Mucosa of descending colon (tissue), 3 donors: Measurements from ENCODE around the gene BDKRB2. TPM values are rescaled to one million over a fixed set of nuclear protein-coding genes. Genes with fewer than 3 reads are reported as not detected.
A peak's percentile ranks its signal among the peaks of the same experiment; 100 is the strongest.

Experiments
- ATAC-seq: fragments of 200-7000 bp; cut with Tn5 transposase; one replicate; pipeline ENCODE4 v1.9.1; 2020; ENCODE audit warnings: mild to moderate bottlenecking, moderate library complexity
- DNase-seq, 3 donors: peaks; one replicate each; pipeline ENCODE4 v3.0.0-alpha.2; 2020
- H3K36me3 ChIP-seq: fragments of 200-600 bp; one replicate; pipeline ENCODE4 v1.8.0; 2021; ENCODE audit warnings: low read depth, mild to moderate bottlenecking
- H3K4me1 ChIP-seq: fragments of 200-600 bp; one replicate; pipeline ENCODE4 v1.8.0; 2021; ENCODE audit warnings: low read depth, mild to moderate bottlenecking
- H3K4me3 ChIP-seq: fragments of 200-600 bp; one replicate; pipeline ENCODE4 v1.8.0; 2021; ENCODE audit warnings: mild to moderate bottlenecking
- H3K9me3 ChIP-seq: fragments of 200-600 bp; one replicate; pipeline ENCODE4 v1.8.0; 2021; ENCODE audit warnings: mild to moderate bottlenecking
- intact Hi-C, 2 donors: fragments of 100-400 bp; cut with DNase I in 1 of 2; cut with micrococcal nuclease in 1 of 2; formaldehyde crosslinking; loops; one replicate each; pipeline versions ENCODE4 v1.11.0 to v1.11.1; 2022; cut with DNase I, micrococcal nuclease
- total RNA-seq, 3 donors: library from RNA; stranded (reverse); fragmentation: NEBNext Ultra II Directional in 2 of 3; extraction: Animal tissue kit (Norgen Biotek cat#: 25700) in 2 of 3; gene quantifications; one replicate each; pipeline versions ENCODE4 v1.2.1 to v1.2.4, GENCODE V29; 2021 to 2023
- TF ChIP-seq, protein P1 (sequence below): fragments of 200-600 bp; IDR thresholded peaks from one replicate; pipeline ENCODE4 v1.8.0; 2022; ENCODE audit warnings: antibody characterized with exemption, mild to moderate bottlenecking
- donor health status: DM: no; HTN: no; CAD: no; lungs with moderate emphysema.
- donor health status: DM: no; HTN: no; CAD: no.
- donor health status: DM: no; HTN: yes; CAD: no.

Gene BDKRB2
- total RNA-seq, 3 donors from 2014 or later: 18.7 to 38.6 (median 25.4) TPM

DNA sequence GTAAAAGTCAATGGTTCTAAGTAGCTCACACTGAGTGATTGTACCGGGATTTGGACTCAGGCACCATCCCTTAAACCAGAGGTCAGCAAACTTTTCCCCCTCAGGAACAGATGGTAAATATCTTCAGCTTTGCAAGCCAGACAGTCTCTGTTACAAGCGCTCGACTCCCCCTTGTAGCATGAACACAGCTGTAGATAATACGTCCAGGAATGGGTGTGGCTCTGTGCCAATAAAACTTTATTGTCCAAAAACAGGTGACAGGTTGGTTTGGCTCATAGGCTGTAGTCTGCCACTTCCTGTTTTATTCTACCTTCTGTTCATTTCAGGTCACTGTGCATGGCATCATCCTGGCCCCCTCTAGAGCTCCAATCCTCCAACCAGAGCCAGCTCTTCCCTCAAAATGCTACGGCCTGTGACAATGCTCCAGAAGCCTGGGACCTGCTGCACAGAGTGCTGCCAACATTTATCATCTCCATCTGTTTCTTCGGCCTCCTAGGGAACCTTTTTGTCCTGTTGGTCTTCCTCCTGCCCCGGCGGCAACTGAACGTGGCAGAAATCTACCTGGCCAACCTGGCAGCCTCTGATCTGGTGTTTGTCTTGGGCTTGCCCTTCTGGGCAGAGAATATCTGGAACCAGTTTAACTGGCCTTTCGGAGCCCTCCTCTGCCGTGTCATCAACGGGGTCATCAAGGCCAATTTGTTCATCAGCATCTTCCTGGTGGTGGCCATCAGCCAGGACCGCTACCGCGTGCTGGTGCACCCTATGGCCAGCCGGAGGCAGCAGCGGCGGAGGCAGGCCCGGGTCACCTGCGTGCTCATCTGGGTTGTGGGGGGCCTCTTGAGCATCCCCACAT is 58.9 kb downstream of the BDKRB2 start:
- TF ChIP-seq, protein P1, sequence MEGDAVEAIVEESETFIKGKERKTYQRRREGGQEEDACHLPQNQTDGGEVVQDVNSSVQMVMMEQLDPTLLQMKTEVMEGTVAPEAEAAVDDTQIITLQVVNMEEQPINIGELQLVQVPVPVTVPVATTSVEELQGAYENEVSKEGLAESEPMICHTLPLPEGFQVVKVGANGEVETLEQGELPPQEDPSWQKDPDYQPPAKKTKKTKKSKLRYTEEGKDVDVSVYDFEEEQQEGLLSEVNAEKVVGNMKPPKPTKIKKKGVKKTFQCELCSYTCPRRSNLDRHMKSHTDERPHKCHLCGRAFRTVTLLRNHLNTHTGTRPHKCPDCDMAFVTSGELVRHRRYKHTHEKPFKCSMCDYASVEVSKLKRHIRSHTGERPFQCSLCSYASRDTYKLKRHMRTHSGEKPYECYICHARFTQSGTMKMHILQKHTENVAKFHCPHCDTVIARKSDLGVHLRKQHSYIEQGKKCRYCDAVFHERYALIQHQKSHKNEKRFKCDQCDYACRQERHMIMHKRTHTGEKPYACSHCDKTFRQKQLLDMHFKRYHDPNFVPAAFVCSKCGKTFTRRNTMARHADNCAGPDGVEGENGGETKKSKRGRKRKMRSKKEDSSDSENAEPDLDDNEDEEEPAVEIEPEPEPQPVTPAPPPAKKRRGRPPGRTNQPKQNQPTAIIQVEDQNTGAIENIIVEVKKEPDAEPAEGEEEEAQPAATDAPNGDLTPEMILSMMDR: no peak
- H3K9me3 ChIP-seq: no peaks in the 10 kb centered on the region
- DNase-seq (peak in 1 of 3 donors; percentile 59), ATAC-seq (peak; percentile 81)
- H3K4me3 ChIP-seq: no peak overlapping the region
- no peaks in the 10 kb centered on the region for H3K36me3 ChIP-seq
- intact Hi-C loops: no loop called here
- H3K4me1 ChIP-seq: peaks cover 19% of the 10 kb centered on the region

- intact Hi-C loops: no loop called here
- no peaks in the 10 kb centered on the region for H3K9me3 ChIP-seq
- H3K4me1 ChIP-seq: peaks cover 19% of the 10 kb centered on the region
- no peaks in the 10 kb centered on the region for H3K36me3 ChIP-seq
- no peak for ATAC-seq
- DNase-seq: no peak
- H3K4me3 ChIP-seq: no peak overlapping the region
- TF ChIP-seq, protein P1: no peak
Observed at GRCh38 chr14:96264200-96264553, 59.5 kb downstream of the BDKRB2 start.

DNA sequence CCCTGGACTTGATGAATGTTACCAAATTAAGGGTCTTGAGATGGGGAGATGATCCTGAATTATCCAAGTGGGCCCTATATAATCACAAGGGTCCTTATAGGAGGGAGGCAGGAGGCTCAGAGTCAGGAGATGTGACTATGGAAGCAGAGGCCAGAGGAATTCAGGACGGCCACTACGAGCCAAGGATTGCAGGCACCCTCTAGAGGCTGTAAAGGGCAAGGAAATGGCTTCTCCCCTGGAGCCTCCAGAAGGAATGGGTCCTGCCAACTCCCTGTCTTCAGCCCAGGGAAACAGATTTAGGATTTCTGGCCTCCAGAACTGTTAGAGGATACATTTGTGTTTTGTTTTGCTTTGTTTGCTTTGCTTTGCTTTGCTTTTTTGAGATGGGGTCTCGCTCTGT is 60.2 kb downstream of the BDKRB2 start:
- Histone ChIP-seq H3K4me1 (peaks cover 19% of the 10 kb centered on the region), H3K36me3 (no peaks in the 10 kb centered on the region), H3K4me3 (no peak overlapping the region), H3K9me3 (no peaks in the 10 kb centered on the region)
- intact Hi-C loops: no loop called here
- TF ChIP-seq, protein P1: peak; percentile 18
- peak in 1 of 3 donors; percentile 46 for DNase-seq
- peak; percentile 52 for ATAC-seq

DNA sequence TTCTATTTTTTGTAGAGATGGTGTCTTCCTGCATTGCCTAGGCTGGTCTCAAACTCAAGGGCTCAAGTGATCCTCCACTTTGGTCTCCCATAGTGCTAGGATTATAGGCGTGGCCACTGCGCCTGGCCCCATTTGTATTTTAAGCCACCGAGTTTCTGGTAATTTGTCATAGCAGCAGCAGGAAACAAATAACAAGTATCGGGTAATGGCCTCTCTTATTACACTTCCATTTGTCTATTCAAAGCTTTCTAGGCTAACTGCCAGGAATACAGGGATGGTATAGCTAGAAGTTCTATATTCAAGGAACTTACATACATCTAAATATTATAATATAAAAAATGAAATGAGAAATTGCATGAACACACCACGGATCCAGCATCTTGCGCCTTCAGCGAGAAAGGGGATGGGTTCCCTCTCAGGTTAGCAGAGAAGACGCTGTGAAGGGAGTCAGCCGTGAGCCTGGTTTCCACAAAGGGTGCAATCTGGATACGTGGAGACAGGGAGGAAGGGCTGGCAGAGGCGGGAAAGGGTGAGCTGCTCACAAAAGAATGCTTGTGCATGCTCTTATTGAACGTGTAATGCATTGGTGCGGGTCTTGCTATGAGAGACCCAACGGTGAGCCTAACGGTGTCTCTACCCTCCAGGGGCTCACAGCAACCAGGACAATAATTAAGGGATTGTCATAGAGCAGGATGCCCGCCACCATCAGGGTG is 60.9 kb downstream of the BDKRB2 start:
- no peaks in the 10 kb centered on the region for H3K9me3 ChIP-seq
- intact Hi-C loops: no loop called here
- DNase-seq (no peak), ATAC-seq (no peak)
- TF ChIP-seq, protein P1: no peak
- H3K4me3 ChIP-seq: no peak overlapping the region
- peaks cover 19% of the 10 kb centered on the region for H3K4me1 ChIP-seq
- H3K36me3 ChIP-seq: no peaks in the 10 kb centered on the region

DNA sequence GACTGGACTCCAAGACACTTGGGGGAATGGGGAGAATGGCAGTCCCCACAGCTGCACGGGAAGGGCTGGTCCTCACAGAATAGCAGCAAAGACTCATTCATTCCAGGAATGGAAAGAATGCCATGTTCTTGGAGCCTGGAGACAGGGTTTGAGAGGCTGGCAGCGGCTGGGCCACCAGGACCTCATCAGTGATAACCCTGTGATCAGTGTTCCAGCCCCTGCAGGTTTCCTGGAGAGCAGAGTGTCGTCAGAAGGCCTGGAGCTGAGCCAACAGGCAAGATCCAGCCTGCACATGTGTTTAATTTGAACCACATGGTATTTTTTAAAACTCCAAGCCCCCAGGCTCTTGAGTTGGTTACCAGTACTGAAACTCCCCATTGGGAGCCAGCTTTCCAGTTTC is 62.7 kb downstream of the BDKRB2 start:
- intact Hi-C loops: no loop called here
- peaks cover 7% of the 10 kb centered on the region for H3K4me1 ChIP-seq
- no peaks in the 10 kb centered on the region for H3K36me3 ChIP-seq
- DNase-seq (no peak), ATAC-seq (no peak)
- TF ChIP-seq, protein P1: no peak
- H3K4me3 ChIP-seq: no peak overlapping the region
- no peaks in the 10 kb centered on the region for H3K9me3 ChIP-seq
